DND-41 (cell line): ENCODE results near the gene ASPRV1.
"Not testable (repeated sequence)": the region's sequence is repeated elsewhere in the genome, so short reads cannot be mapped to it uniquely, and the experiment has no call there.

ENCODE experiments used
- ATAC-seq: fragments of 200-7000 bp; cut with Tn5 transposase; 3 replicates; pipeline ENCODE4 v1.9.1; 2021; ENCODE audit warnings: low read depth; ENCODE audit not compliant: insufficient read depth
- DNase-seq: peaks from one replicate; pipeline ENCODE4 v3.0.0-alpha.2; 2020
- H2AFZ ChIP-seq: 2 replicates; pipeline ENCODE4 v1.6.0; 2012; ENCODE audit warnings: low read depth, low read length
- H3K27ac ChIP-seq: 2 replicates; pipeline ENCODE4 v1.5.1; 2012; ENCODE audit warnings: low read length, inconsistent platforms
- H3K27me3 ChIP-seq: fragments of 200-600 bp; sonication (generic); 2 replicates; pipeline ENCODE4 v1.6.0; 2012; ENCODE audit warnings: low read length, mild to moderate bottlenecking, inconsistent platforms; ENCODE audit not compliant: insufficient read depth, poor library complexity
- H3K36me3 ChIP-seq: 2 replicates; pipeline ENCODE4 v1.5.1; 2012; ENCODE audit warnings: low read length, inconsistent platforms; ENCODE audit not compliant: insufficient read depth
- H3K4me1 ChIP-seq: 2 replicates; pipeline ENCODE4 v1.5.1; 2012; ENCODE audit warnings: mild to moderate bottlenecking, low read length; ENCODE audit not compliant: insufficient read depth
- H3K4me2 ChIP-seq: 2 replicates; pipeline ENCODE4 v1.6.0; 2012; ENCODE audit warnings: mild to moderate bottlenecking, moderate library complexity, low read length, inconsistent platforms; ENCODE audit not compliant: insufficient read depth
- H3K4me3 ChIP-seq, 2 experiments: fragments of 200-600 bp in 1 of 2; shearing (Covaris generic) in 1 of 2; 2 replicates each; pipeline ENCODE4 v1.5.1; 2012 to 2016; ENCODE audit warnings: inconsistent platforms in 2 of 2, low read length in 2 of 2, mild to moderate bottlenecking in 2 of 2, low read depth in 1 of 2, moderate library complexity in 1 of 2
- H3K79me2 ChIP-seq: 2 replicates; pipeline ENCODE4 v1.6.0; 2012; ENCODE audit warnings: low read length, inconsistent platforms; ENCODE audit not compliant: insufficient read depth
- H3K9ac ChIP-seq: 2 replicates; pipeline ENCODE4 v1.6.0; 2012; ENCODE audit warnings: low read depth, mild to moderate bottlenecking, inconsistent platforms, low read length, moderate library complexity
- H3K9me3 ChIP-seq: 2 replicates; pipeline ENCODE4 v1.5.1; 2012; ENCODE audit warnings: low read length, moderate library complexity, mild to moderate bottlenecking, inconsistent platforms; ENCODE audit not compliant: insufficient read depth, severe bottlenecking
- H4K20me1 ChIP-seq: 2 replicates; pipeline ENCODE4 v1.6.0; 2012; ENCODE audit warnings: low read length; ENCODE audit not compliant: insufficient read depth
- EZH2 ChIP-seq: IDR thresholded peaks from 3 replicates; pipeline ENCODE4 v1.6.1; 2012; ENCODE audit warnings: borderline replicate concordance, low read depth, mild to moderate bottlenecking, moderate library complexity, low read length, inconsistent platforms; ENCODE audit not compliant: severe bottlenecking
- TF ChIP-seq, protein P1 (sequence below): IDR thresholded peaks from 2 replicates; pipeline ENCODE4 v1.5.1; 2012; ENCODE audit warnings: borderline replicate concordance, low read length, moderate library complexity, mild to moderate bottlenecking; ENCODE audit not compliant: poor library complexity, severe bottlenecking; ENCODE audit errors: extremely low read depth

Gene ASPRV1

DNA sequence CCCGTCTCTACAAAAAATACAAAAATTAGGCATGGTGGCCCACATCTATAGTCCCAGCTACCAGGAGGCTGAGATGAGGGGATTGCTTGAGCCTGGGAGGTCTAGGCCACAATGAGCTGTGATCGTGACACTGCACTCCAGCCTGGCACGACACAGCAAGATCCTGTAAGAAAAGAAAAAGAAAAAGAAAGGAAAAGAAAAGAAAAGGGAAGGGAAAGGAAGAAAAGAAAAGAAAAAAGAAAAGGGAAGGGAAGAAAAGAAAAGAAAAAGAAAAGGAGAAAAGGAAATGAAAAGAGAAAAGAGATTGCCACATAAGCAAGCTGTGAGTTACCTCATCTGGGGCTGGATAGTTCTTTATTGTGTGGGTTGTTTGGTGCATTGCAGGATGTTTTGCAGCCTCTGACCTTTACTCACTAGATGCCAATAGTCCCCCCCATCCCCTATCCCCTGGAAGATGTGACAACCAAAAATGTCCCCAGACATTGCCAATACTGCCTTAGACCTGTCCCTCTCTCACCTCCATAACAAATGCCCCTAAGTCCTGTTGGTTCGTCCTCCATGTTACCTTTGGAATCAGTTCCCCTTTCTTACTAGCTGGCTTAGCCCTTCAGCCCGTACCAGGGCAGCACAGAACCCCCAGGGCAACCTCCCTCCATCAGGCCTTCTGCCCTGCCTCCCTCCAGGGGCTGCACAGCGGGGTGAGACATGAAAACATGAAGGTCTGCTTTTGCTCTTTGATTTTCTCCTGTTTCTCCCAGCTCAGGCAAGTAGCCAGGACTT, 8.9 kb downstream of the ASPRV1 start:
- no peak for ATAC-seq
- Histone ChIP-seq H3K27ac (no peak overlapping the region), H3K79me2 (no peaks in the 10 kb centered on the region), H2AFZ (no peak overlapping the region), H3K4me2 (no peak overlapping the region), H3K27me3 (no peaks in the 10 kb centered on the region), H3K36me3 (no peaks in the 10 kb centered on the region), H4K20me1 (no peaks in the 10 kb centered on the region), H3K4me3 (no peak overlapping the region), H3K4me1 (peaks cover 15% of the 10 kb centered on the region), H3K9me3 (no peaks in the 10 kb centered on the region), H3K9ac (no peak overlapping the region)
- no peak for DNase-seq
- TF ChIP-seq, protein P1, sequence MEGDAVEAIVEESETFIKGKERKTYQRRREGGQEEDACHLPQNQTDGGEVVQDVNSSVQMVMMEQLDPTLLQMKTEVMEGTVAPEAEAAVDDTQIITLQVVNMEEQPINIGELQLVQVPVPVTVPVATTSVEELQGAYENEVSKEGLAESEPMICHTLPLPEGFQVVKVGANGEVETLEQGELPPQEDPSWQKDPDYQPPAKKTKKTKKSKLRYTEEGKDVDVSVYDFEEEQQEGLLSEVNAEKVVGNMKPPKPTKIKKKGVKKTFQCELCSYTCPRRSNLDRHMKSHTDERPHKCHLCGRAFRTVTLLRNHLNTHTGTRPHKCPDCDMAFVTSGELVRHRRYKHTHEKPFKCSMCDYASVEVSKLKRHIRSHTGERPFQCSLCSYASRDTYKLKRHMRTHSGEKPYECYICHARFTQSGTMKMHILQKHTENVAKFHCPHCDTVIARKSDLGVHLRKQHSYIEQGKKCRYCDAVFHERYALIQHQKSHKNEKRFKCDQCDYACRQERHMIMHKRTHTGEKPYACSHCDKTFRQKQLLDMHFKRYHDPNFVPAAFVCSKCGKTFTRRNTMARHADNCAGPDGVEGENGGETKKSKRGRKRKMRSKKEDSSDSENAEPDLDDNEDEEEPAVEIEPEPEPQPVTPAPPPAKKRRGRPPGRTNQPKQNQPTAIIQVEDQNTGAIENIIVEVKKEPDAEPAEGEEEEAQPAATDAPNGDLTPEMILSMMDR, result no peak

DNA sequence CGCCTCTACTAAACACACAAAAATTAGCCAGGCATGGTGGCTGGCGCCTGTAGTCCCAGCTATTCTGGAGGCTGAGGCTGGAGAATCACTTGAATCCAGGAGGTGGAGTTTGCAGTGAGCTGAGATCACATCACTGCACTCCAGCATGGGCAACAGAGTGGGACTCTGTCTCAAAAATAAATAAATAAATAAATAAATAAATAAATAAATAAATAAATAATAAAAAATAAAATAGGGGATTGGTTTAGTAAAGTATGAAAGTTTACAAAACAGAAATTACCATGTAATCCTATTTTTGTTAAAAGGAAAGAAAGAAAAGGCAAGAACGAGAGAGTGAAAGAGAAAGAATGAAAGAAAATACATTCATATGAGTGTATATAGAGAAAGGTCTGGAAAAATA, 10.8 kb downstream of the ASPRV1 start:
- H3K36me3 ChIP-seq, result not testable (repeated sequence)

DNA sequence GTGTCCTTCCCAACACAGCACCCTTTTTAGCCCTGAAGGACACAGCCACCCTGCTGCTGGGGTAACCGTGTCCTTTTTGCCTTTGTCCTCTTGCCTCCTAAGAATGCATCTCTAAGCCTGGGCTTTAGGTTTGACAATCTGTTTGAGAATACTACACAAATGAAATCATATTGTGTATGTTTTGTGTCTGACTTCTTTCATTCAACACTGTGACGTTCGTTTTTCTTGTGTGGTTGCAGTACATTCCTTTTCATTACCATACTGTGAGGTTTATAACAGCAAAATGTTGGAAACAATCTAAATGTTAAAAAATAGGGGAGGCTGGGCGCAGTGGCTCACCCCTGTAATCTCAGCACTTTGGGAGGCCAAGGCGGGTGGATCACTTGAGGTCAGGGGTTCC, 11.2 kb downstream of the ASPRV1 start:
- H3K27me3 ChIP-seq, result no peaks in the 10 kb centered on the region
- H3K27ac ChIP-seq, result no peak overlapping the region
- no peaks in the 10 kb centered on the region for H4K20me1 ChIP-seq
- no peak overlapping the region for H2AFZ ChIP-seq
- H3K79me2 ChIP-seq, result no peaks in the 10 kb centered on the region
- peaks cover 26% of the 10 kb centered on the region for H3K4me1 ChIP-seq
- no peak for ATAC-seq
- H3K36me3 ChIP-seq, result no peaks in the 10 kb centered on the region
- H3K9me3 ChIP-seq, result no peaks in the 10 kb centered on the region
- no peak overlapping the region for H3K9ac ChIP-seq
- TF ChIP-seq, protein P1, result no peak
- TF ChIP-seq EZH2, result no peak
- H3K4me2 ChIP-seq, result no peak overlapping the region
- no peak overlapping the region for H3K4me3 ChIP-seq
- no peak for DNase-seq

More for the DNA sequence above, 10.8 kb downstream of the ASPRV1 start:
- not testable (repeated sequence) for DNase-seq, H3K4me2 ChIP-seq, H3K9ac ChIP-seq, H4K20me1 ChIP-seq, H3K27ac ChIP-seq, H2AFZ ChIP-seq, H3K27me3 ChIP-seq, H3K4me3 ChIP-seq, ATAC-seq, H3K79me2 ChIP-seq, H3K9me3 ChIP-seq
- peaks cover 21% of the 10 kb centered on the region for H3K4me1 ChIP-seq

DNA sequence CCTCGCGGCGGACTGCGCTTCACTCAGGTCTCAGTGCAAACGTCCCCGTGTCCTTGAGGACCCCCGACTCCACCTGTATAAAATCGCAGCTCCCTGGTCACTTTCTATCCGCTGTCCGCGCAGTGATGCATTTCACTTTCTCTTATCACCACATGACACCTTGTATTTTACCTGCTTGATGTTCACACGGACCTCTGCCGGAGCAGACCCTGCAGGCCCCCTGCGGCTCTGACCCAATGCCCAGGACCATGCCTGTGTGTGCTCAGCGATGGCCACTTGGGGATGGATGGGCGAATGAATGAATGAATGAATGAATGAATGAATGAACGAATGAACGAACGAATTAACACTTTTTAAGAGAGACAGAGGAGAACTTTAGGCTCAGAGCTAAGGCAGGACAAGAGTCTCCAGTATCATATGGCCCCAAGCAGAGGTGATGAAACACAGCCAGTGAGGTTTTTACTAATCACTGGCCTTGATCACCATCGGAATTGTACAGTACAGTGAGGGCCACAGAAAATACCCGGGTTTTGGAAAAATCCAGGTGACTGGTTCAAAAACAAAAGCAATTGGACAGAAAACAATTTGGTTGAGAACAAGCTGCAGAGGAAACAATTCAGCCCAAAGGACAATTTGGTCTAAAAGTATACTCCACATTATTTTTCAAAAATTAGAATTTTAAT, 12.3 kb downstream of the ASPRV1 start:
- Histone ChIP-seq H3K4me3 (no peak overlapping the region), H2AFZ (no peak overlapping the region), H3K9me3 (no peaks in the 10 kb centered on the region), H3K4me1 (peaks cover 27% of the 10 kb centered on the region), H4K20me1 (no peaks in the 10 kb centered on the region), H3K36me3 (no peaks in the 10 kb centered on the region), H3K79me2 (no peaks in the 10 kb centered on the region), H3K27ac (no peak overlapping the region), H3K27me3 (no peaks in the 10 kb centered on the region), H3K4me2 (no peak overlapping the region), H3K9ac (no peak overlapping the region)
- TF ChIP-seq EZH2, result no peak
- TF ChIP-seq, protein P1, result no peak
- DNase-seq, result no peak
- ATAC-seq, result no peak
